Type B pancreatic cell (in vitro differentiated cells): ENCODE measurements around the gene MAP2K6. TPM values are rescaled to one million over a fixed set of nuclear protein-coding genes. Genes with fewer than 3 reads are reported as not detected.
"Not testable (repeated sequence)": the region's sequence is repeated elsewhere in the genome, so short reads cannot be mapped to it uniquely, and the experiment has no call there.

Experiments
- DNase-seq: peaks from one replicate; pipeline ENCODE4 v3.0.0; 2021; ENCODE audit warnings: mixed read lengths; ENCODE audit not compliant: unreplicated experiment; ENCODE audit errors: extremely low spot score
- H3K27ac Mint-ChIP-seq: 2 replicates; pipeline ENCODE4 v1.8.0; 2021; ENCODE audit warnings: mild to moderate bottlenecking, mixed read lengths
- H3K27me3 Mint-ChIP-seq: 2 replicates; pipeline ENCODE4 v1.8.0; 2021; ENCODE audit warnings: mixed read lengths
- H3K36me3 Mint-ChIP-seq: 2 replicates; pipeline ENCODE4 v1.8.0; 2021; ENCODE audit warnings: mixed read lengths
- H3K4me1 Mint-ChIP-seq: one replicate; pipeline ENCODE4 v1.8.0; 2021; ENCODE audit warnings: mixed read lengths; ENCODE audit not compliant: unreplicated experiment
- H3K4me3 Mint-ChIP-seq: 2 replicates; pipeline ENCODE4 v1.8.0; 2021; ENCODE audit warnings: mild to moderate bottlenecking, mixed read lengths
- H3K9me3 Mint-ChIP-seq: 2 replicates; pipeline ENCODE4 v1.8.0; 2021; ENCODE audit warnings: mixed read lengths
- total RNA-seq: library from RNA; stranded (reverse); gene quantifications from 2 replicates; pipeline ENCODE4 v1.2.1, GENCODE V29; 2021; ENCODE audit warnings: low replicate concordance
- TF ChIP-seq, protein P1 (sequence below): fragments of 200-600 bp; sonication (generic); conservative IDR thresholded peaks from 2 replicates; pipeline ENCODE4 v1.5.0; 2021; ENCODE audit warnings: antibody characterized with exemption, mild to moderate bottlenecking

MAP2K6 gene
- total RNA-seq, 1 donor from 2014 or later: 28.8 TPM

DNA sequence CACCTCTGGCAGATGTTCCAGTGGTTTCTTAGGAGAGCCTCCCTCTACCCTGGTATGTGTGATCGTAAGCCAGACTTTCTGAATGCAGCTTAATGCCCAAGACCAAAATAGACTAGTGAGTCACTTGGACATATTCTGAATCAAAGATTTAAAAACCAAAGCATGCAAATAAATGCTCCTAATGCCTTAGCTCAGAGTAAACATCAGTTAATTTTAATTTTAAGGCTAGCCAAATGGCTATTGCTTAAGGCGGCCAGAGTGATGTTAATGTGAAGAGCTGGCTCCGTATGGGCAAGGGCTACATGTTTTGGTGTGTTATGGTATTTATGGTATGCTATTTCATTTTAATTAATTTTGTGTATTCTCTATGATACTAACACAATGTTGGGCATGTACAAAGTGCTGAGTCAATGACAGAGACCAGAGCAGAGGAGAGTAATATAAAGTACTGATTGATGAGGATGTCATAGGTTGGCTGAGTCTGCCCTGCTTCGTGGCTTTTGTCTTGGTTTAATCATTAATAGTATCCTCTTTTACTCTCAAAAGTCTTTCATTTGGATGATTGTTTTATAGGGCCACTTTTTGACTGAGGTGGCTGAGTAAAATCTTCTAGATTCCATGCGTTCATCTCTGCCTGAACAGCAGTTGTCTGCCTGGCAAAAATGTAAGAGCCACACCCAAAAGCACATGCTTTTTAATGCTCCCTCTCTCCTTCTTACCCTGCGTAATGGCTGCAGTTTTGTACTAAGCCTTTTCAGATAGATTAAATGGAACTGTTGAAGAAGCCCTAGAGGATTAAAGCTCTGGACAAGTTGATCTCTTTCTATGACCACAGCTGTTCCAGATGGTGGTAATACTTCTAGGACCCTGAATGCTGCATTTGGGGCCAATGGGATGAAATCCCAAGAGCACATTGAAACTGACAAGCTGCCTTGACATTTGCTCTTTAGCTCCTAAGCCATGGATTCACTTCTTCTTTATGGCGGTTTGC is 59.6 kb downstream of the MAP2K6 start:
- no peaks in the 10 kb centered on the region for H3K27me3 Mint-ChIP-seq
- H3K4me3 Mint-ChIP-seq: no peak overlapping the region
- TF ChIP-seq, protein P1, sequence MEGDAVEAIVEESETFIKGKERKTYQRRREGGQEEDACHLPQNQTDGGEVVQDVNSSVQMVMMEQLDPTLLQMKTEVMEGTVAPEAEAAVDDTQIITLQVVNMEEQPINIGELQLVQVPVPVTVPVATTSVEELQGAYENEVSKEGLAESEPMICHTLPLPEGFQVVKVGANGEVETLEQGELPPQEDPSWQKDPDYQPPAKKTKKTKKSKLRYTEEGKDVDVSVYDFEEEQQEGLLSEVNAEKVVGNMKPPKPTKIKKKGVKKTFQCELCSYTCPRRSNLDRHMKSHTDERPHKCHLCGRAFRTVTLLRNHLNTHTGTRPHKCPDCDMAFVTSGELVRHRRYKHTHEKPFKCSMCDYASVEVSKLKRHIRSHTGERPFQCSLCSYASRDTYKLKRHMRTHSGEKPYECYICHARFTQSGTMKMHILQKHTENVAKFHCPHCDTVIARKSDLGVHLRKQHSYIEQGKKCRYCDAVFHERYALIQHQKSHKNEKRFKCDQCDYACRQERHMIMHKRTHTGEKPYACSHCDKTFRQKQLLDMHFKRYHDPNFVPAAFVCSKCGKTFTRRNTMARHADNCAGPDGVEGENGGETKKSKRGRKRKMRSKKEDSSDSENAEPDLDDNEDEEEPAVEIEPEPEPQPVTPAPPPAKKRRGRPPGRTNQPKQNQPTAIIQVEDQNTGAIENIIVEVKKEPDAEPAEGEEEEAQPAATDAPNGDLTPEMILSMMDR: no peak
- DNase-seq: no peak
- no peaks in the 10 kb centered on the region for H3K36me3 Mint-ChIP-seq
- H3K4me1 Mint-ChIP-seq: peaks cover 12% of the 10 kb centered on the region
- H3K27ac Mint-ChIP-seq: peak overlapping the region; percentile 50
- no peaks in the 10 kb centered on the region for H3K9me3 Mint-ChIP-seq

DNA sequence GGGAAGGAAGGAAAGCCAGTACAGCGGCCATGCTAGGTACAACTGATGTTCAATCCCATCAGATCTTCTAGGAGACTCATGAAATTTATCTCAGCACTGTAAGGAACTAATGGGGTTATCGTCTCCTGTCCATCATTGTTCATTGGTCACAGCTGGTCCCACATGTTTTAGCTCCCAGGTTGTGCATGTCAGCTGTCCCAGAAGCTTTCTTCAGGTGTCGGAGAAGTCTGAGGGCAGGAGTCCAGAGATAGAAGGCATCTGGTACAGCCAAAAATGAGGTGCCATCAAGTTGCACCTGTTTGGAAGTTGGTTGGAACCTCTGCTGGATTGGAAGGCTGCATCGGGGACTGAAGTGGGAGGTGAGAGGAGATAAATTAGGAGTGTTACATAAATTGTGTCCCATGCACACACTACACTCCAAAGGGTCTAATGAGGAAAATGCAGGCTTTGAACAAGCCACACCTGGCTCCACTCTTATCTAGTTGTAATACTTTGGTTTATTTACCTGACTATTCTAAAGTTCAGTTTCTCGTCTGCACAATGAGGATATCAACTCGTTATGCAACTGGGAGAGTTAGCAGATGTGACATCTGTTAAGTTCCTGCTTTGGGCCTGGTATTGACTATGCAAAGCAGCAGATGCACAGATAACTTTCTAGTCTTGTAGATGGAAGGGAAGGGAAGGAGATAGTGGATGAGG is 62.9 kb downstream of the MAP2K6 start:
- Mint-ChIP-seq H3K27ac (no peak overlapping the region), H3K36me3 (no peaks in the 10 kb centered on the region), H3K9me3 (no peaks in the 10 kb centered on the region), H3K4me1 (peaks cover 12% of the 10 kb centered on the region), H3K4me3 (no peak overlapping the region), H3K27me3 (no peaks in the 10 kb centered on the region)
- no peak for DNase-seq
- TF ChIP-seq, protein P1: no peak

DNA sequence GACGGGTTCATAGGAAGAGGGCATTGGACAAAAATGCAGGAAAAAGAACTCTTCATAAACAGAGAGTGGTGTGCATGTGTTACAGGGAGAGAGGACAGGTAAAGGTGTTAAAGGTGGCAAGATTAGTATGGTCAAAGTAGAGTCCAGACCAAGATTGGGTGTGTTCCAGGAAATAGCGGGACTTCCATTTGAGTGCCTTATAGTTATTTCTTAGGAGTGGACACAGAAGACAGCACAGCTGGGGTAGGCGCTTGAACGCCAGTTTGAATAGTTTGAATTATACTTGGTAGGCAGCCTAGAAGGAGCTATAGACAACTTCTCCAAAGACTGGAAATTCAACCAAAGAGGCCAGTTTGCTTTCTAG is 63.4 kb downstream of the MAP2K6 start:
- no peak for DNase-seq

DNA sequence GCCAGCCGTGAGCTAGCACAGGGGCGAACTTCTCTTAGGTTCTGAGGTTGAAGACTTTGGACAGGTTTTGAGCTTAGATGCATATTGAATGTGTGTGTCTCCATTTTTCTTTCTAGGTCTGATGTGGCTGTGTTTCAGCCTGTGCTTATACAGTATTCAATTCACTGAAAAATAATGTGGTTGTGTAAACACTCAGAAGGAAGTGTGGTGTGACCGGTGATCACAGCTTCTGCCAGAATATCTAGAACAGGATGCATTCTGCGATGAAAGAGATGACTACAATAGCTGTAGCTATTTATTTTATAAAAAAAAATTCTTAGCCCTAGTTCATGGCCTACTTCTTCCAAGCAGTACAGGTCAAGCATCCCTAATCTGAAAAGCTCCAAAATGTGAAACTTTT is 64.4 kb downstream of the MAP2K6 start:
- no peak overlapping the region for H3K27ac Mint-ChIP-seq
- H3K4me1 Mint-ChIP-seq: peaks cover 7% of the 10 kb centered on the region
- DNase-seq: no peak
- TF ChIP-seq, protein P1: no peak
- H3K27me3 Mint-ChIP-seq: no peaks in the 10 kb centered on the region
- no peaks in the 10 kb centered on the region for H3K36me3 Mint-ChIP-seq
- no peaks in the 10 kb centered on the region for H3K9me3 Mint-ChIP-seq
- H3K4me3 Mint-ChIP-seq: no peak overlapping the region

More for the DNA sequence above, 63.4 kb downstream of the MAP2K6 start:
- no peaks in the 10 kb centered on the region for H3K9me3 Mint-ChIP-seq
- no peak overlapping the region for H3K4me3 Mint-ChIP-seq
- peaks cover 12% of the 10 kb centered on the region for H3K4me1 Mint-ChIP-seq
- TF ChIP-seq, protein P1: no peak
- no peaks in the 10 kb centered on the region for H3K36me3 Mint-ChIP-seq
- H3K27me3 Mint-ChIP-seq: no peaks in the 10 kb centered on the region
- no peak overlapping the region for H3K27ac Mint-ChIP-seq

DNA sequence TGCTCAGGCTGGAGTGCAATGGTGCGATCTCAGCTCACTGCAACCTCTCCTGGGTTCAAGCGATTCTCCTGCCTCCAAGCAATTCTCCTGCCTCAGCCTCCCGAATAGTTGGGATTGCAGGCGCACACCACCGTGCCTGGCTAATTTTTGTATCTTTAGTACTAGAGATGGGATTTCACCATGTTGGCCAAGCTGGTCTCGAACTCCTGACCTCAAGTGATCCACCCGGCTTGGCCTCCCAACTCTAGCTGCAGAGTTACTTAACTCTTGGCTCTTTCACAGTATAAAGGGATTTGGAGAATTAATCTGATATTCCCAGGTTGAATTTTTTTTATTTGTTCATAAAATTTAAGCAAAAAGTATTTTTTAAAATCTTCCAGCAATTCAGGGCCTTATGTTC is 65.3 kb downstream of the MAP2K6 start:
- H3K9me3 Mint-ChIP-seq, H3K4me3 Mint-ChIP-seq, H3K4me1 Mint-ChIP-seq, H3K36me3 Mint-ChIP-seq, H3K27me3 Mint-ChIP-seq, DNase-seq, H3K27ac Mint-ChIP-seq: not testable (repeated sequence)

DNA sequence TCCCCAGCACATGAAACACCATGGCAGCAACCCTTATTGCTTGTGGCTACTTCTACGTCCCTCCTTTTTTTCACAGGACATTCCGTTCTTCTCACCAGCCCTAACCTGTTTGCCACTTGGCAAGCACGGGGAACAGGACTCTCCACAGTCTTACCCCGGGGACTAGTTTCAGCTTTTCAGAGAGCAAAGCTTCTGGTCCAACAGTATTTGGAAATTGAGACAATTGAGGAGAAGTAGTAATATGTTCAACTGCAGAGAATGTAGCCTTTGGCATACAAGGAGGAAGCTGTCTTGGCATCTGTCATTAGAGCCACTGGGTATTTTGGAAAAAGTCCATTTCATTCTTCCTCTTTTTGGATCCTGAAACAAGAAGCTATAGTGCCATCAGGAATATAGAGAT is 65.7 kb downstream of the MAP2K6 start:
- no peak overlapping the region for H3K4me3 Mint-ChIP-seq
- TF ChIP-seq, protein P1: no peak
- no peak overlapping the region for H3K27ac Mint-ChIP-seq
- H3K4me1 Mint-ChIP-seq: no peaks in the 10 kb centered on the region
- H3K27me3 Mint-ChIP-seq: no peaks in the 10 kb centered on the region
- H3K36me3 Mint-ChIP-seq: no peaks in the 10 kb centered on the region
- no peaks in the 10 kb centered on the region for H3K9me3 Mint-ChIP-seq
- DNase-seq: no peak
